SW480 (cell line): ENCODE data around the gene MOGAT2.

Experiments used
- DNase-seq: peaks from one replicate; pipeline ENCODE4 v3.0.0-alpha.2; 2016; ENCODE audit warnings: low spot score

MOGAT2 gene

DNA sequence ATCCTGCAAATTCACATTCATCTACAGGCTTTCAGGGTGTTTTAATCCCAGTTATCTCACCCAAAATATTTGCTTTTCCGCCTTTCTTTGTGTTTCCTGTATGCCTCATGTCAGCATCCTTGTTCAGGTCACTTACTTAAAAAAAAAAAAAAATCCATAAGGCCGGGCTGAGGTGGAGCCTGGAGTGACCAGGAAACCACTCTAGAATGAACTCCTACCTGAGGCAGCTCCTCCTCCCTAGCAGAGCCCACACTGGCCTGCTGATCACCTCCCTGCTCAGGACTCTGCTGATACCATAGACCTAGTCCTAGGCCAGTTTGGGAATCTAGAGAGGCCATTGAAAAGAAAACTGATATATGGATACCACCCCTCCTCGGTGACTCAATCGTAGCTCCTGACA is 42.2 kb downstream of the MOGAT2 start:
- no peak for DNase-seq

DNA sequence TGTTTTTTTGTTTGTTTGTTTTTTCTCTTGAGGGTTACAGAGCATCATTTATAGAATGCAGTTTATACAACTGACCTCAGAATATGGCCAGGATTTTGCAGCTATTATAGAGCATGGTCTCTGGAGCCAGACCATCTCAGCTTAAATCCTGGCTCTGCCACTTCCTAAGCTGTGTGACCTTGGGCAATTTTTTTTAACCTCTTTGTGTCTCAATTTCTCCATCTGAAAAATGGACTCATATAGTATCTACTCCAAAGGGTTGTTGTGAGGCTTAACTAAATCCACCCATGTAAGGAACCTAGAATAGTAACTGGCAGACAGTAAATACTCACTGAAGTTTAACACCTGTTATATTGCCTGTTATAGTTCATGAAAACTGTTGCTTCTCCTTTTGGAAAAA is 42.6 kb downstream of the MOGAT2 start:
- no peak for DNase-seq

DNA sequence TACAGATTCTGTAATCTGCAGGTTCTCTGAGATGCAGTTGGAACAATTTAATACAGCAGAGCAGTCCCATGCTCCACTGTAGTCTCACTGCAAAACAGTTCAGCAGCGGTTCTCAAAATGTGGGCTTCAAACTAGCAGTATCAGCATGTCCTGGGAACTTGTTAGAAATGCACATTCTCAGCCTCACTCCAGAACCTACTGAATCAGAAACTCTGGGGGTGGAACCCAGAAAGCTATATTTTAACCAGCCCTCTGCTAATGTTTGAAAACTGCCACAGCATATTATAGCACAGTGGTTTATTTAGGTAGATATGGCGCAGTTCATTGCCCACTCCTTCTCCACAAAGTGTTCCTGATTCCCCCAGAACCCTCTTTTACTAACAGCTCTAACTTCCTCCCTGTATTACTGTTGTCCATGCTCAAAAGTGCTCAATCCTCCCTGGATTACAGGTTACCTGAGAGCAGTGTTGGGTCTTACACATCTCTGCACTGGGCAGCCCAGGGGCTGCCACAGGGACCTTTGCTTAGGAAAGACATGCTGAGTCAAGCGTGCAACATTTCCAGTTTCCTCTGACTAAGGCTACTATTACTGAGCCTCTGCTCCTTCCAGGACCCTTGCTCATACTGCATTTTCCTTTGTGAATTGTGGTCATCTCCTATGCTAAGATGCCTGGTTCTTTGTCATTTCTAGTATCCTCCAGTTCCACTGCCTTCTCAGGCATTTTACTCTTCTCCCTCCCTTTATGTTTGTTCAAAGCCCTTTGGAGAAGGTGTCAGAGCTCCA is 43.3 kb downstream of the MOGAT2 start:
- DNase-seq = no peak

DNA sequence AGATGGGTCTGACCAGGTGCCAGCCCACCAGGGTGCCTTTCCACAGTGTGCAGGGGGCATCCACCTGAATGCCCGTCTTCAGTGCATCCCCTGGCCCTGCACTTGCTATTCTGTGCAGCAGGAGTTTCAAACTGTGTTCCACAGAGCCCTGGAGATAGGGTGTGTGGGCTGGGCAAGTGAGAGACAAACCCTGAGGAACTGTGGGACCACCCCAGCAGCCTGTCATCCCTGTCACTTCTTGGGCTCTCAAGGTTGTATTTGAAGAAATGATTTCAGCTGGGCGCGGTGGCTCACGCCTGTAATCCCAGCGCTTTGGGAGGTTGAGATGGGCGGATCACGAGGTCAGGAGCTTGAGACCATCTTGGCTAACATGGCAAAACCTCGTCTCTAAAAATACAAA is 44.5 kb downstream of the MOGAT2 start:
- DNase-seq = no peak

DNA sequence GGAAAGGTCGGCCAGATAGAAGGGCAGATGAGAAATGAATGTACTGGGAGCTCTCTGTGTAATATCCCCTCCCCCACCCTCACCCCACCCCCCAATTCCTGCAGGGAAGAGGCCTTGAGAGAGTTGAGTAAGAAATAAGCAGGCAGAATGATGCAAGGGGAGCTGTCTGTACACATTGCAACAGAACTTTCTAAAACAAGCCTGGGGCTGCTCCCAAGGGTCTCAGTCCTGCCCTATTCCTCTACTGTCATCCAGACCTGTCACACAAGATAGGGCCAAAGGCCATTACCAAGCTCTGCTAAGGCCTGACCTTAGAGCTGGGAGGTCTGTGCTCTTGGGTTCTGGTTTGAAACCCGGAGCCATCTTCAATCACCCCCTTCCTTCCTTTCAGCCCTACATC is 45.2 kb downstream of the MOGAT2 start:
- DNase-seq = no peak

DNA sequence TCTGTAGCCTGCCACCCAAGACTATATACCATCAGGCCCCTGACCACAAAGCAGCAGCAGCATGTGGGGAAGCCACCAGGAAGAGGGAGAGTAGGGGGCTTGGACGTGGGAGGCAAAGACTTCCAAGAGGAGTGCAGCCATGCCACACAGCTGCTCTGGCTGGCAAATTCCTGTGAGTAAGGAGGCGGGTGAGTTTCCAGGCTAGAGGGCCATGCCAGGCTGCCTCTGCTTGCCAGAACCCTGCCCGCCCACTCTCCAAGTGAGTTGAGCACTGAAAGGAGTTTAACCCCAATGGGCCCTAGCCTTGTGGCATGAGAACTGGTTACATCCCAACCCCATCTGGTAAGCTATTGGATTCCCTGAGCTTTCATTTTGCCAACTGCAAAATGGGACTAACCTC is 46.2 kb downstream of the MOGAT2 start:
- DNase-seq = no peak

DNA sequence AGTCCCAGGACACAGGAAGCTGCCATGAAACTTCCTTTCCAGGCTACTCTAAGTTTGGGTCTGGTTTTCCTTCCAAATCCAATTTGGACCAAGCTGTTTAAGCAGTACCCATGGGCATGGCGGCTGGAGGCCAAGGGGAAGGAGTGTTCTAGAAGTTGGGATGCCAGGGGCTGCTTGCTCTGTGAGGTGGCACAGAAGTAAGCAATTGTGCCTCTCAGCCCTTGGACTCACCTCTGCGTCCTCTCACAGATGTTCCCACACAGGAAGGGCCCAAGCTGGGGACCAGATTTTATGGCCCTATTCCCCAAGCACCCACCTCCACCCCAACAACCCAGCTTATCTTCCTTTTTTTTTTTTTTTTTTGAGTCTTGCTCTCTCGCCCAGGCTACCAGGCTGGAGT is 47.5 kb downstream of the MOGAT2 start:
- DNase-seq = no peak

DNA sequence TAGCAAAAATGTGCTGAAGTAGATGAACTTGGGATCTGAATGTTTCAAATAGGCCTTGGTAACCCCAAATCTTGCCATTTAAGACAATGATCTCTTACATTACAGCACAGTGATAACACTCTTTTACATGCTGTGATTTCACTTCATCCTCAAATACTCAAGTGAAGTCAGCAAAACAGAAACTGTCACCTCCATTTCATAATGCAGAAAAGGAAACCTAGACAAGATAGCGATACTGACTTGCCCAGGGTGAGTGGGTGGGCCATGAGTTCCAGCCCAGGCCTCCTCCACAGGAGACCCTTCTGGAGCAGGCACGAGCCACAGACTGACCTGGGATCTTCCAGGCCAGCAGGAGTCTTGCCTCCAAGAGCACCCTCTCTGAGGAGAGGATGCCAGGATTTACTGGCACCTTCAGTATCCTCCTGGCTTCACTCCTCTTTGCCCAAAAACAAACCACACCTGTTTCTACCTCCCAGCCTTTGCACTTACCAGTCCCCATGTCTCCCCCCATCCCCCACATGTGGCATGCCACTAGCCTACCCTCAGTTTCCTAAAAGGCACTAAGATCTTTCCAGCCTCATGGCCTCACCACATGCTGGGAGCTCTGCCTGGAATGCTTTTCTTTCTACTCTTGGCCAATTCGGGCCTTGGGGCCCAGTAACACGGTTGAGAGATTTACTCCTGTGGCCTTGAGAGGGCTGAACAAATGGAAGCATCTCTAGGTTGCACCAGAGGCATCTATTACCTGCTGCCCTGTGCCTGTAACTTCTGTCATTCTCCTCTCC is 49.0 kb downstream of the MOGAT2 start:
- no peak for DNase-seq

DNA sequence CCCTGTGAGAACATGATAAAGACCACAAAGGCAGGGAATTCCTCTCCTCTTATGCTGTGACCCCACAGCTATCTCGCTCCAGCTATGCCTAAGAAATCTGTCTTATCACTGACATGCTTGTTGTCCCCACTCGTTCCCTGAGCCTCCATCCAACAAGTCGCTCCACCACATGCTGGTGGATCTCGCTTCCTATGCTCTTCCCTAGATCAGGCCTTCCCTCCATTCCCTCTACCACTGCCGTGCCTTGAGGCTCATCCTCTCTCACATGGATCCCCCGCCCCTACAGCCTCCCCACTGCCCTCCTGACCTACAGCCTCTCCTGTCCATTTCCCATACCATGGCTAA is 49.6 kb downstream of the MOGAT2 start:
- DNase-seq = no peak

DNA sequence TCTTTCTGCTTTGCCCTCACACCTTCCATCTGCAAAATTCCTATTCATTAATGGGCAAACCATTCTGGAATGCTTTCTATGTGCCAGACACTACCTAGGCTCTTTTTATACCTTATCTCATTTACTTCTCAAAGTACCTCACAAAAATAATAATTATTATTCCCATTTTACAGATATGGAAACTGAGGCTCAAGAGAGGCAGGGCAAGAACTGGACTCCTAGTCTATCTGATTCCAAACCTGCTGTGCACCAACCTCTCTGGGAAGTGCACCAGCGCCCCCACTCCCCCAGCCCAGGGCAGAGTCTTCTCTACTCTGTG is 50.1 kb downstream of the MOGAT2 start:
- DNase-seq = no peak

DNA sequence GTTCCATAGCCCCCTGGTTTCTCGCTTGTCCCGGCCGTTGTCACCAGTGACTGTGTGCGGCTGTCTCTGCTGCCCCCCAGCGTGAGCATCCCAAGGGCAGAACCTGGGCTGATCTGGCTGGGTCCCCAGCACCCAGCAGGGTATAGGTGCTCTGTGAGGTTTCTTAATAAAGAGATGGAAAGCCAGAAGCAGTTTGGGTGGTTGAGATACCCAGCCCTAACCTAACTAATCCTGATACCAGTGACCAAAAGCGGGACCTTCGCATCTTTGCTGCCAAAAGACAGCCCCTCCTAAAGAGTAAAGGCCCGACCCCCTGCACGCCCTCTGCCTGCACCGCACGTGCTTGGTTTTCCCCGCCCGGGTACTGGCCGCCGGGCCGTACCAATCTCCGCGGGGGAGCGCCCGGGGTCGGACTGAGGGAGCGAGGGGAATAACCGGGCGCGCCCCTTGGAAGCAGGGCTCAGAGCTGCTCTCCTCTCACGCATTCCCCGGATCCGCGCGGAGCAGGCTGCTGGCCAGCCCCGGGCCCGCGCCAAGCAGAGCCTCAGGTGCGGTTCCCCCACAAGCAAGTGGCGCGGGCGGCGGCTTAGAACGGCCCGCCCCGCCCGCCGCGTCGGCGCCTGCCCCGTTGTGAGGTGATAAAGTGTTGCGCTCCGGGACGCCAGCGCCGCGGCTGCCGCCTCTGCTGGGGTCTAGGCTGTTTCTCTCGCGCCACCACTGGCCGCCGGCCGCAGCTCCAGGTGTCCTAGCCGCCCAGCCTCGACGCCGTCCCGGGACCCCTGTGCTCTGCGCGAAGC is 50.7 kb downstream of the MOGAT2 start, which contains the start of gene DGAT2:
TSS of gene DGAT2 (plus strand) at position 667 of the 797 bp plus-strand sequence. CDS start 214 bp downstream, outside the sequence.
- DNase-seq = peak; percentile 81

DNA sequence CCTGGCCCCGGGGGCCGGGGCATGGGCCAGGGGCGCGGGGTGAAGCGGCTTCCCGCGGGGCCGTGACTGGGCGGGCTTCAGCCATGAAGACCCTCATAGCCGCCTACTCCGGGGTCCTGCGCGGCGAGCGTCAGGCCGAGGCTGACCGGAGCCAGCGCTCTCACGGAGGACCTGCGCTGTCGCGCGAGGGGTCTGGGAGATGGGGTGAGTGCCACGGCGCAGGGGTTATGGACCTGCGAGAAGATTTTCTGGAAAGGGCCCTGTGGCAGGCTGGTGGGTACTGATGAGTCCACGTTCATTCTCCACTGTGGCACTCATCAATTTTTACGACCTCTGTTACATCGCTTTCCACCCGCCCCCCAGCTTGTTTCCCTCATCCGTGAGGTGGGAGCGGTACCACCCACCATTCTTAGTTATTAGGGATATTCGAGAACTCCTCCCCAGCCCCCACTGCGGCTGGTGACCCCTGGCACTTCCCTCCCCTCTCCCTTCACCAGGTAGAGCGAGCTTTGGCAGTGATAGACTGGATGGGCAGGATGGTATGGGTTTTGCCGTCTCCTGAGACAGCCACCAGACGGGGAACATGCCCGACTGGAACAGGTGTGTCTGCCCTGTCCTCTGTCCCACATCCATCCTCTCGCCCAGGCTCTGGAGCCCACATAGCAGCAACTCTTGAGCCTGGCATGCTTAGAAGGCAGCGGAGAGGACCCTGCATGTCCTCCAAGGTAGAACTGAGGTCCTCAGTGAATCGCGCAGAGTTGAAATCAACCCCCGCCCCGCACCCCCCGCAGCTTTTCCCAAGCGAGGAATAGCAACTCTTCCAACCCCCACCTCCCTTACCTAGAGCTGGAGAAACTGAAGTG is 51.5 kb downstream of the MOGAT2 start:
- DNase-seq = no peak

DNA sequence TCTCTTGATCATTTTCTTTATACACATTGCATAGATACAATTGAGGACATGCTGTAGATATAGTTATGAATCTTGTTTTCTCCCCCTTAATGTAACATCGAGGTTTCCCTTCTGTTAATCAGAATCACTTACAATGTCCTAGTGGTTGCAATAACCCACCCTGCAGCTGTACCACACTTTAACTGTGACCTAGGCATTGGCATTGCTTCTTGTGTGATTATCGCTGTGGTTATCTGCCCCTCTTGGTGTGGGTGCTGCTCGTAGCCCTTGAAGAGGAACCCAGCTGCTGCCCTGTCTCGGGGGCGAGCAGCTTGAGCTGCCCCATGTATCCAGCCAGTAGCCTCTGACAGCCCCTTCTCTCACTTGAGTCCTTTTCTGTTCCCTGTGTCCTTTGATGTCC is 52.5 kb downstream of the MOGAT2 start:
- no peak for DNase-seq

DNA sequence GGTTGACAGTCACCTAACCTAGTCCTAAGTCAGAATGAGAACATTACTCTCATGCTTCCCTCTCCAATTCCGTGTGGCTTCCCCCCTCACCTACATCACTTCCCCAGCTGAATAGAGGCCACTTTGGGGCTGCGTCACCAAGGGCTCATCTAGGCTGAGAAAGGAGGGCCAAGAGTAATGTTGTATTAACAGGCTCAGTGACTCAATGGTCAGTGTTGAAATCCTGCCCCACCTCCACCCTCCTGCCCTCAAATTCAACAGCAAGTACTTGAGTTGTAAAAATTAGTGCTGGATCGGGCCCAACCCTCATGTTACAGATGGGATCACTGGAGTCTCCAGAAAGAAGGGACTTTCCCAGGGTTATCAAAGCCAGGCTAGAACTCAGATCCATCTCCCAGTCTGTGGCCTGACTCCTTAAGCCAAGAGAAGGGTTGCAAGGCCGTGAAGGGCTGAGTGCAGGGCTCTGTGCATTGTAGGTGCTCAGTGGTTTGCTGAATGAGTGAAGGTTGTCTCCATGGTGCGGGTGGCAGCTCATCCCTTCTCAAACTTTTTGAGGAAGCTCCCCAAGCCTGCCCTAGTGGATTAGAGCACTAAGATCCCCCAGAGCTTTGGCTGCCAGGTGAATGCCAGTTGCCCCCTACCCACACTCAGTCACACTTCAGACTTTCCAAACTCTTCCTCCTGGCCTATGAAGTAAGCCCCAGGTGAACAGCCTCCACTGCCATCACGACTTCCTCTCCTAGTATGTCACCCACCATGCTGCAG is 54.2 kb downstream of the MOGAT2 start:
- no peak for DNase-seq

DNA sequence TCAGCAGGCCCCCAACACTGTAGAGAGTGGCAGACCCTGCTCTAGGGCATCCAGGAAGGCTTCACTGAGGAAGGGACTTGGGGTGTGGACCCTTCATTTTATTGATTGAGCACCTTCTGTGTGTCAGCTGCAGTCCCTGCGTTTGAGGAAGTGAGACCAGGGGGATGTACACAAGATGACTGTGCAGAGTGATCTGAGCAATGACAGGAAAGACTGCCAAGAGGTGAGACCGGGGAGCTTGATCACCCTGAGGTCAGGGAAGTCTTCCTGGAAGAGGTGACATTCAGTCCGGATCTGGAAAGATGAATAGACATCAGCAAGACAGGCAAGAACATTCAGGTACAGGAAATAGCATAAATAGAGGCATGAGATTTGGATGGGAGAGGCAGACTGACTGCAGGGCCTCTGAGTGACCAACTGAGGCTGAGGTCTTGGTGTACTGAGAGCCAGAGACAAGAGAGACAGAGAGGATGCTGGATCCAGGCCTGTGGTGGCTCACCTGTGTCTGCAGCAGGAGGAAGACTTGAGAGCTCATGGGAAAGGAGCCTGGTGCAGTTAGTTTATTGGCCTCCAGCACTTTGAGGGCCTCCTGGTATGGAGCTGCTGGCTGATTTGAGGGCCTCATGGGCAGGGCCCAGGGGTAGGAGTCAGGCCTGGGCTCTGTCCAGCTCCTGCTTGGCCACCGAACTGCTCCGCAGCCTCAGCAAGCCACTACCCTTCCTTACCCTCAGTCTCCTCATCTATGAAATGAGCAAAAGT is 56.1 kb downstream of the MOGAT2 start:
- DNase-seq = no peak

DNA sequence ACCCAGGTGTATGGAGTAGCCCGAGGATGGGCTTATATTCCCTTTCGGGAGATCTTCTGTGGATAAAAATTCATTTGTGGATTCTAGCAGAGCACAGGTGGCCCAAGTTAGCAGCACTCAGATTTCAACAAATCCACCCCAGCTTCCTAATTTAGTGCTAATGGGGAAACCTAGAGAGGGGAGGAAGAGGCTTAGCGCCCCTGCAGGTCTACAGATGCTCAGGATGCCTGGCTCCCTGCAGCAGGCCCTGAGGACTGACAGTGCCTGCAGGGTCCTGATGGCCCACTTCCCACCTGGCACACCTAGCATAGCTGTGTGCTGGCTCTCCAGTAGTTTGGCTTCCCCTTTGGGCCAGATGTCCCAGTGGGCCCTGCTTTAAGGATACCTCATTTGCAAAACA is 57.4 kb downstream of the MOGAT2 start:
- no peak for DNase-seq

DNA sequence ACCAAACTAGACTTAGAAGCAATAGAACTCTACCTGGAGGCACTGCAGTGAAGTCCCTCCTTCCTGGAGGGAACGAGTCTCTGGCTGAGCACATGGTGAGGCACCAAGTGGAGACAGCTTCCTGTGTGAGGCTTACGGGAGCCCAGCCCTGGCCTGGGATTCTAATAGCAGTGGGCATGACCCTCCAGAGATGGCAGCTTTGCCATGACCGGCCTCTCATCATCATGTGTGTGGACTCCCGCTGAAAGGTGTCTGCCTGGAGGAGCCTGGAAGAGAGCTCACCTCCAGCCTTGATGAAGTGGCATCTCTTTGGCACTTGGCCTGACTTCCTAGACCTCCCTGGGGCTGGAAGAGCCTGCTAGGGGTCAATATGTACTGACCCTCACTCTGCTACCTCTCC is 58.9 kb downstream of the MOGAT2 start:
- no peak for DNase-seq

DNA sequence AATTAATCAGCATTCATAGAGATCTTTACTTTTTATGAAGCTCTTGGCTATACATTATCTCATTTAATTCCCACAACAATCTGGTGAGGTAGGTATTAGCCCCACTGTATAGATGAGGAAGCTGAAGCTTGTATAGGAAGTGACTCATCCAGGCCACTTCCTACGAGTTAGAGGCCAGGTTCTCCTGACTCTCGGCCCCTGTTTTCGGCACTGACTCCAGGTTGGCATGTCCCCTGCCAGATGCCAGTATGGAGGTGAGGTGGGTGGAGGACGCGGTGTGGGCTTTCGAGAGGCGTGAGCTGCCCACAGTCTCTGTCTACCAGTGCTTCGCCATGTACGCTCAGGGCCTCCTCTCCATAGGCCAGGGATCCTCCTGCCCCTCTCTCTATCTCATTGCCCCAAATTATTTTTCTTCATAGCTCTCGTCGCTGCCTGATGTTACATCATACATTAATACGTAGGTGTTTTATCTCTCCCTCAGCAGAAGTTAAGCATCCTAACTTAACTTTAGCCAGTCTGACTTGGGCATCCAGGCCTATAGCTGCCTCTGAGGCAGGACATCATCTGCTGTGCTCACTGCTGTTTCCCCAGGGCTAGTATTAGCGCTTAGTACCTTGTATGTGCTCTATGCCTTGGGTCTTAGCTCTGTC is 59.9 kb downstream of the MOGAT2 start:
- DNase-seq = no peak

DNA sequence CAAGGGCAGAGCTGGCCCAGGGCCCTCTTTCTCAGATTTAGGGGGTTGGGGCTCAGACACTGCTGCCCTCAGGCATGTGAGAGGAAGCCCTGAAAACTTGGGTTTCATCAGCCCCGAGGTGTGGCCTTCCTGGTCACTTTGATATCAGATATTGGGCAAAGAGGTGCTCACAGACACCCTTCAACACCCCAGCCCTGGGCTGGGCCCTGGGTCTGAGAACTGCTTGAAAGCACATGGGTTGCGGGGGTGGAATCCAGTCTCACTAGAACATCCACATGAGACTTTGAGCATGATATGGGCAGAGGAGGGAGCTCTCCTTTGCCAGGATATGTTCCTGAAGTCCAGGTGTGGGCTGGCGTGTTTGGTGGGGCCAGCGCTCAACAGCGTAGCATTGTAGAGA is 61.3 kb downstream of the MOGAT2 start:
- DNase-seq = no peak

DNA sequence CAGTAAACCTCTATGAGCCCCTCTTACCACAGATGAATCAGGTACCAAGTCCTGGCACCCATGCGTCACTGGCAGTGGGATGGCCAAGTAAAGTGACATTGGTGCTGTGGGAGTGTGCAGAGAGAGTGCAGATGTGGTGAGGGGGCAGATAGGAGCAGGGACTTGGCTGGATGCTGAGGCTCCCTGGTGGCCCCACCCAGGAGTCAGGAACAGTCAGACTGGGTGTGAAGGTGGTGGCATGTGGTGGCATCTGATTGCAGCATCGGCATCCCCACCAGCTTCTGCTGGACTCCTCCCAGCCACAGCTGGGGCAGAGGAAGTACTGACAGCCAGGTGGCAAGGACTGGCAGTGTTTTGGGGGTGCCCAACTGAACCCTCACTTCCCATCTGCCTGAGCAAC is 62.3 kb downstream of the MOGAT2 start:
- peak; percentile 9 for DNase-seq
